ENCODE measurements around the gene TMEM225B. TPM values are rescaled to one million over a fixed set of nuclear protein-coding genes. Genes with fewer than 3 reads are reported as not detected.

Gene TMEM225B
- total RNA-seq, 1 experiment from 2014 or later, result not detected

DNA sequence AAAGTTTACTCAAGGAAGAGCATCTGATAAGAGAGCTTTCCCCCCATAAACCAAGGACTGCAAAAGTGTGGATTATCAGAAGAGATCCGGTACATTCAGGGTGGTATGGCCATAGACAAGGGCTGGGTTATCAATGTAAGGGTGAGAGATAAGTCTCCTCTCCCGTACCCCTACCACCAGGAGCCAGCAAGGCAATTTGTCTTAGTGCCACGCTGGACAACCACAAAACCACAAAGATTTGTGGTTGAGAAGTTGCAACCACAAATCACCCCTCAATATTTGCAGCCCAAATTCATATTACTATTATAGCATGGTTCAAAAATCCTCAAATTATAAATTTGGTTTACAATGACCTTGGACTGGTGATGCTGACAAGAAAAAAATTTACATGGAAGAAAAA, 16.4 kb downstream of the TMEM225B start:
- Histone ChIP-seq H3K4me1 (ENCODE audit: insufficient read depth, low read length) (peaks cover 21% of the 10 kb centered on the region), H3K27me3 (ENCODE audit: low read length) (peaks cover 10% of the 10 kb centered on the region; the same call in 1 of the 2 replicates), H4K20me1 (ENCODE audit: low read length) (no peaks in the 10 kb centered on the region), H3K27ac (ENCODE audit: low read length) (no peak overlapping the region), H3K4me2 (ENCODE audit: low read length) (no peak overlapping the region), H3K9me2 (replicated peaks; ENCODE audit: low read length) (no peaks in the 10 kb centered on the region), H3K4me3 (ENCODE audit: low read length) (no peak overlapping the region), H3K36me3 (ENCODE audit: low read depth, low read length) (peaks cover 6% of the 10 kb centered on the region; the same call in 1 of the 2 replicates), H3K9me3 (ENCODE audit: low read length) (no peaks in the 10 kb centered on the region), H3K79me2 (ENCODE audit: low read length) (peaks cover 22% of the 10 kb centered on the region), H3F3A (ENCODE audit: low read length, unreplicated experiment) (no peaks in the 10 kb centered on the region), H3K9ac (ENCODE audit: low read length) (no peak overlapping the region), H2AFZ (ENCODE audit: low read length) (no peak overlapping the region)
- POLR2A ChIA-PET (ENCODE audit: unreplicated experiment), result no interaction called here
- intact Hi-C loops (cut with micrococcal nuclease), result no loop called here
- DNase-seq, result no peak
- BruUV-seq (replicated peaks), result no TSS peak
- TF ChIP-seq EZH2 (IDR thresholded peaks at IDR 0.05; ENCODE audit: low read length, unreplicated experiment), result no peak
- TF ChIP-seq, protein P1, sequence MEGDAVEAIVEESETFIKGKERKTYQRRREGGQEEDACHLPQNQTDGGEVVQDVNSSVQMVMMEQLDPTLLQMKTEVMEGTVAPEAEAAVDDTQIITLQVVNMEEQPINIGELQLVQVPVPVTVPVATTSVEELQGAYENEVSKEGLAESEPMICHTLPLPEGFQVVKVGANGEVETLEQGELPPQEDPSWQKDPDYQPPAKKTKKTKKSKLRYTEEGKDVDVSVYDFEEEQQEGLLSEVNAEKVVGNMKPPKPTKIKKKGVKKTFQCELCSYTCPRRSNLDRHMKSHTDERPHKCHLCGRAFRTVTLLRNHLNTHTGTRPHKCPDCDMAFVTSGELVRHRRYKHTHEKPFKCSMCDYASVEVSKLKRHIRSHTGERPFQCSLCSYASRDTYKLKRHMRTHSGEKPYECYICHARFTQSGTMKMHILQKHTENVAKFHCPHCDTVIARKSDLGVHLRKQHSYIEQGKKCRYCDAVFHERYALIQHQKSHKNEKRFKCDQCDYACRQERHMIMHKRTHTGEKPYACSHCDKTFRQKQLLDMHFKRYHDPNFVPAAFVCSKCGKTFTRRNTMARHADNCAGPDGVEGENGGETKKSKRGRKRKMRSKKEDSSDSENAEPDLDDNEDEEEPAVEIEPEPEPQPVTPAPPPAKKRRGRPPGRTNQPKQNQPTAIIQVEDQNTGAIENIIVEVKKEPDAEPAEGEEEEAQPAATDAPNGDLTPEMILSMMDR (conservative IDR thresholded peaks at IDR 0.05; ENCODE audit: low read depth, low read length), result no peak
- TF ChIP-seq EZH2phosphoT487 (IDR thresholded peaks at IDR 0.05; ENCODE audit: borderline replicate concordance, low read length), result no peak
- CTCF ChIA-PET, result no interaction called here
- no peak for ATAC-seq

DNA sequence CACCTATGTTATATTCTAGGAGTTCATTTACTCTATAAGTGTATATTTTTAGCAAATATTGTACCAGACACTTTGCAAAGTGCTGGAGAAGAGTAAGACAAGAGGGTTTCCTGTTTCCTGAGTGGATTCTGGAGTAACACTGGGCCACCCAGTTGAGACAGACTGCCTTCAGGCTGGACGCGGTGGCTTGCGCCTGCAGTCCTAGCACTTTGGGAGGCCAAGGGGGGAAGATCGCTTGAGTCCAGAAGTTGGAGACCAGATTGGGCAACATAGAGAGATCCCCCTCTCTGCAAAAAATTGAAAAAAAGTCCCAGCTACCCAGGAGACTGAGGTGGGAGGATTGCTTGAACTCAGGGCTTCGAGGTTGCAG, 17.9 kb downstream of the TMEM225B start:
- DNase-seq (no peak), ATAC-seq (no peak)
- no peaks in the 10 kb centered on the region for H3K9me3 ChIP-seq (ENCODE audit: low read length)
- BruUV-seq (replicated peaks), result no TSS peak
- intact Hi-C loops (cut with micrococcal nuclease), result loop anchor here (1.0 to 5.0 kb wide), 6 partner anchors 53 to 301 kb away; partner anchors contain the start of genes FAM200A, TRIM4 and ZNF394
- H3K79me2 ChIP-seq (ENCODE audit: low read length), result peaks cover 32% of the 10 kb centered on the region
- H3K4me2 ChIP-seq (ENCODE audit: low read length), result peak overlapping the region; percentile 98
- no peaks in the 10 kb centered on the region for H4K20me1 ChIP-seq (ENCODE audit: low read length)
- ChIA-PET POLR2A (ENCODE audit: unreplicated experiment) (no interaction called here), CTCF (interaction anchor here (0.6 to 2.6 kb wide), 2 partner anchors 90 to 244 kb away, joined by 4 to 8 read pairs; no protein-coding TSS in a partner anchor)
- H3F3A ChIP-seq (ENCODE audit: low read length, unreplicated experiment), result no peaks in the 10 kb centered on the region
- H3K4me1 ChIP-seq (ENCODE audit: insufficient read depth, low read length), result peaks cover 21% of the 10 kb centered on the region
- H3K27ac ChIP-seq (ENCODE audit: low read length), result no peak overlapping the region
- H2AFZ ChIP-seq (ENCODE audit: low read length), result peak overlapping the region; percentile 100; the same call in 1 of the 2 replicates
- H3K9me2 ChIP-seq (replicated peaks; ENCODE audit: low read length), result no peaks in the 10 kb centered on the region
- peaks cover 21% of the 10 kb centered on the region; the same call in 1 of the 2 replicates for H3K36me3 ChIP-seq (ENCODE audit: low read depth, low read length)
- no peaks in the 10 kb centered on the region for H3K27me3 ChIP-seq (ENCODE audit: low read length)
- H3K9ac ChIP-seq (ENCODE audit: low read length), result peak overlapping the region; percentile 98; the same call in 1 of the 2 replicates
- H3K4me3 ChIP-seq (ENCODE audit: low read length), result peak overlapping the region; percentile 96
- TF ChIP-seq EZH2 (IDR thresholded peaks at IDR 0.05; ENCODE audit: low read length, unreplicated experiment) (no peak), EZH2phosphoT487 (IDR thresholded peaks at IDR 0.05; ENCODE audit: borderline replicate concordance, low read length) (no peak)
- TF ChIP-seq, protein P1 (conservative IDR thresholded peaks at IDR 0.05; ENCODE audit: low read depth, low read length), result no peak

All from PC-3 (cell line).